ENCODE results near the gene PPP1R15A. TPM values are rescaled to one million over a fixed set of nuclear protein-coding genes. Genes with fewer than 3 reads are reported as not detected.

Gene PPP1R15A
- total and polyA plus RNA-seq, 7 experiments from 2014 or later, result 23.0 to 1,030 (median 66.8) TPM

Other genes starting within 250 kb of the PPP1R15A start
Only the 30 nearest of the 32 such genes appear.
- 10 to 100 TPM; 11.9 to 79.9 (median 33.2) TPM for gene DBP, start 235.0 kb upstream of the PPP1R15A start, total RNA-seq
- gene DBP, start 235.0 kb upstream of the PPP1R15A start, polyA plus RNA-seq, result 100 to 1,000 TPM in 1 of 2 donors, 10 to 100 TPM in 1; 61.7 to 130 TPM
- gene CA11, start 226.2 kb upstream of the PPP1R15A start, total RNA-seq, result 10 to 100 TPM in 4 of 5 experiments, 1 to 10 TPM in 1; 7.5 to 20.5 (median 12.5) TPM
- 1 to 10 TPM; 6.3 to 8.0 TPM for gene CA11, start 226.2 kb upstream of the PPP1R15A start, polyA plus RNA-seq
- gene NTN5, start 199.4 kb upstream of the PPP1R15A start, total RNA-seq, result 1 to 10 TPM in 4 of 5 experiments, under 1 TPM in 1; 0.99 to 5.9 (median 3.0) TPM
- gene NTN5, start 199.4 kb upstream of the PPP1R15A start, polyA plus RNA-seq, result under 1 TPM; 0.41 to 0.59 TPM
- not detected for gene FUT2, start 176.4 kb upstream of the PPP1R15A start, total RNA-seq
- gene FUT2, start 176.4 kb upstream of the PPP1R15A start, polyA plus RNA-seq, result under 1 TPM; 0.09 to 0.78 TPM
- 1 to 10 TPM in 3 of 5 experiments, under 1 TPM in 2; 0.80 to 2.1 (median 1.3) TPM for gene MAMSTR, start 152.7 kb upstream of the PPP1R15A start, total RNA-seq
- under 1 TPM; 0.25 to 0.87 TPM for gene MAMSTR, start 152.7 kb upstream of the PPP1R15A start, polyA plus RNA-seq
- gene RASIP1, start 131.8 kb upstream of the PPP1R15A start, total RNA-seq, result under 1 TPM in 2 of 5 experiments, not detected in 3; 0.12 to 0.21 TPM
- gene RASIP1, start 131.8 kb upstream of the PPP1R15A start, polyA plus RNA-seq, result under 1 TPM; 0.12 to 0.65 TPM
- not detected for gene IZUMO1, start 125.5 kb upstream of the PPP1R15A start, total RNA-seq
- not detected for gene IZUMO1, start 125.5 kb upstream of the PPP1R15A start, polyA plus RNA-seq
- under 1 TPM in 1 of 5 experiments, not detected in 4; 0.17 TPM for gene FUT1, start 119.8 kb upstream of the PPP1R15A start, total RNA-seq
- not detected for gene FUT1, start 119.8 kb upstream of the PPP1R15A start, polyA plus RNA-seq
- gene FGF21, start 116.9 kb upstream of the PPP1R15A start, total RNA-seq, result not detected
- gene FGF21, start 116.9 kb upstream of the PPP1R15A start, polyA plus RNA-seq, result not detected
- 10 to 100 TPM; 16.7 to 53.1 (median 22.5) TPM for gene BCAT2, start 61.4 kb upstream of the PPP1R15A start, total RNA-seq
- 10 to 100 TPM; 25.5 to 30.9 TPM for gene BCAT2, start 61.4 kb upstream of the PPP1R15A start, polyA plus RNA-seq
- 1 to 10 TPM in 2 of 5 experiments, under 1 TPM in 2, not detected in 1; 0.38 to 2.9 (median 1.2) TPM for gene HSD17B14, start 35.9 kb upstream of the PPP1R15A start, total RNA-seq
- gene HSD17B14, start 35.9 kb upstream of the PPP1R15A start, polyA plus RNA-seq, result 1 to 10 TPM in 1 of 2 donors, under 1 TPM in 1; 0.66 to 1.7 TPM
- gene PLEKHA4, start 3.8 kb upstream of the PPP1R15A start, total RNA-seq, result 1 to 10 TPM; 2.1 to 7.4 (median 4.0) TPM
- 1 to 10 TPM; 2.6 to 5.6 TPM for gene PLEKHA4, start 3.8 kb upstream of the PPP1R15A start, polyA plus RNA-seq
- not detected for gene TULP2, start 26.3 kb downstream of the PPP1R15A start, total RNA-seq
- not detected for gene TULP2, start 26.3 kb downstream of the PPP1R15A start, polyA plus RNA-seq
- 100 to 1,000 TPM; 128 to 252 (median 142) TPM for gene NUCB1, start 27.9 kb downstream of the PPP1R15A start, total RNA-seq
- 100 to 1,000 TPM in 1 of 2 donors, 10 to 100 TPM in 1; 70.5 to 150 TPM for gene NUCB1, start 27.9 kb downstream of the PPP1R15A start, polyA plus RNA-seq
- 1 to 10 TPM; 1.1 to 1.7 (median 1.3) TPM for gene DHDH, start 61.3 kb downstream of the PPP1R15A start, total RNA-seq
- 1 to 10 TPM; 1.0 to 2.7 TPM for gene DHDH, start 61.3 kb downstream of the PPP1R15A start, polyA plus RNA-seq
- 100 to 1,000 TPM in 3 of 5 experiments, 10 to 100 TPM in 2; 78.7 to 355 (median 122) TPM for gene BAX, start 82.5 kb downstream of the PPP1R15A start, total RNA-seq
- 10 to 100 TPM; 49.1 to 66.3 TPM for gene BAX, start 82.5 kb downstream of the PPP1R15A start, polyA plus RNA-seq
- 1,000 to 10,000 TPM in 4 of 5 experiments, 100 to 1,000 TPM in 1; 888 to 1,929 (median 1,286) TPM for gene FTL, start 92.9 kb downstream of the PPP1R15A start, total RNA-seq
- 1,000 to 10,000 TPM; 3,820 to 4,967 TPM for gene FTL, start 92.9 kb downstream of the PPP1R15A start, polyA plus RNA-seq
- 10 to 100 TPM; 27.3 to 82.3 (median 50.7) TPM for gene GYS1, start 120.9 kb downstream of the PPP1R15A start, total RNA-seq
- 10 to 100 TPM; 22.6 to 40.3 TPM for gene GYS1, start 120.9 kb downstream of the PPP1R15A start, polyA plus RNA-seq
- gene RUVBL2, start 121.5 kb downstream of the PPP1R15A start, total RNA-seq, result 10 to 100 TPM; 23.4 to 94.0 (median 24.1) TPM
- gene RUVBL2, start 121.5 kb downstream of the PPP1R15A start, polyA plus RNA-seq, result 10 to 100 TPM; 58.7 to 72.9 TPM
- not detected for gene LHB, start 144.7 kb downstream of the PPP1R15A start, total RNA-seq
- not detected for gene LHB, start 144.7 kb downstream of the PPP1R15A start, polyA plus RNA-seq
- not detected for gene CGB3, start 151.9 kb downstream of the PPP1R15A start, total RNA-seq
- gene CGB3, start 151.9 kb downstream of the PPP1R15A start, polyA plus RNA-seq, result not detected
- gene CGB2, start 159.5 kb downstream of the PPP1R15A start, total RNA-seq, result not detected
- not detected for gene CGB2, start 159.5 kb downstream of the PPP1R15A start, polyA plus RNA-seq
- not detected for gene CGB1, start 164.5 kb downstream of the PPP1R15A start, total RNA-seq
- not detected for gene CGB1, start 164.5 kb downstream of the PPP1R15A start, polyA plus RNA-seq
- gene CGB5, start 171.4 kb downstream of the PPP1R15A start, total RNA-seq, result not detected
- not detected for gene CGB5, start 171.4 kb downstream of the PPP1R15A start, polyA plus RNA-seq
- gene CGB8, start 176.7 kb downstream of the PPP1R15A start, total RNA-seq, result not detected
- gene CGB8, start 176.7 kb downstream of the PPP1R15A start, polyA plus RNA-seq, result not detected
- not detected for gene CGB7, start 185.3 kb downstream of the PPP1R15A start, total RNA-seq
- not detected for gene CGB7, start 185.3 kb downstream of the PPP1R15A start, polyA plus RNA-seq
- not detected for gene NTF4, start 192.4 kb downstream of the PPP1R15A start, total RNA-seq
- gene NTF4, start 192.4 kb downstream of the PPP1R15A start, polyA plus RNA-seq, result not detected
- not detected for gene KCNA7, start 200.3 kb downstream of the PPP1R15A start, total RNA-seq
- not detected for gene KCNA7, start 200.3 kb downstream of the PPP1R15A start, polyA plus RNA-seq
- 100 to 1,000 TPM; 243 to 837 (median 449) TPM for gene SNRNP70, start 213.0 kb downstream of the PPP1R15A start, total RNA-seq
- gene SNRNP70, start 213.0 kb downstream of the PPP1R15A start, polyA plus RNA-seq, result 10 to 100 TPM; 48.0 to 63.1 TPM
- 10 to 100 TPM in 4 of 5 experiments, 1 to 10 TPM in 1; 3.7 to 21.7 (median 10.8) TPM for gene LIN7B, start 241.9 kb downstream of the PPP1R15A start, total RNA-seq
- gene LIN7B, start 241.9 kb downstream of the PPP1R15A start, polyA plus RNA-seq, result 1 to 10 TPM; 4.0 to 5.7 TPM

All from naive thymus-derived CD4-positive, alpha-beta T cell (primary cell).